T47D (cell line): ENCODE results near the gene NFIB.

Source experiments
- DNase-seq, 2 experiments: peaks; one replicate each; pipeline versions ENCODE4 v3.0.0 to v3.0.0-alpha.2; 2011 to 2012; ENCODE audit warnings: low read depth in 1 of 2, low spot score in 1 of 2
- JUND ChIP-seq: IDR thresholded peaks from 2 replicates; pipeline ENCODE4 v1.6.1; 2012; ENCODE audit warnings: low read depth
- in situ Hi-C: cut with HindIII; loops from 2 replicates; pipeline ENCODE4 v1.10.0; 2016; ENCODE audit warnings: low sequenced_read_pairs, low pct_unique_long_range_greater_than_20kb

NFIB gene

GRCh38 chr9:14342736-14343135 is 28.8 kb upstream of the NFIB start:
- no peak for DNase-seq
- TF ChIP-seq JUND: no peak
- in situ Hi-C loops: no loop called here

DNA sequence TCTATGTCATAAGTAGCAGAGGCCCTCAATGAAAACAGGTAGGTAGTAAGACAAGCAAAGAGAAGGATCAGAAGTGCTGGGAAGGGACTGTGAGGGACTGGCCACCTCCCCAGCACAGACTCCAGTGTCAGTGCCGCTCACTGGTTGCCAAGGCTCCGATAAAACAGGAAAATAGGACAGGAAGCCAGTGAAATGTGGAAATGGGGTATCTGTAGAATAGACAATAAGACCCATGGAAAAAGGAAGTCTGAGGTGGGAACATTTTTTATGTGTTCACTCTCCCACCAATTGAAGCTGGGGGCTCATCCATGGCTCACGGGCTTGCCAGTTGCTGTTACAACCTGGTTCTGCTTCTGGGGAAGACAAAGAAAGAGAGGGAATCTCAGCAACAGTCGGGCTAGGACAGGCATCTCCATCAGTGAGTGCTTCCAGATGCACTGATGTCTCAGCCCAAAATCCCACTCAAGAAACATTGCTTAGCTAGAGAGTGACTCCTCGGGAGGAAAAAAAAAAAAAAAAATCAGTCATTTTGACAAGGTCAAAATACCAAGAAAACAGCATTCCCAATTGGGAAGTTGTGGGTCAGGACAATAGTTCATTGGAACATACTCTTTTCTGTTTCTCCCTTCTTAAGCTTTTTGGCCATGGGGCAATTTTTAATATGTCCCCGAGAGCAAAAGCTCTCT is 27.6 kb upstream of the NFIB start:
- no peak for TF ChIP-seq JUND
- no peak for DNase-seq
- in situ Hi-C loops: no loop called here

GRCh38 chr9:14340994-14341393 is 27.1 kb upstream of the NFIB start:
- in situ Hi-C loops: no loop called here
- no peak for DNase-seq

GRCh38 chr9:14340219-14340873 is 26.4 kb upstream of the NFIB start:
- DNase-seq: no peak
- no peak for TF ChIP-seq JUND
- in situ Hi-C loops: no loop called here

More at GRCh38 chr9:14340994-14341393, 27.1 kb upstream of the NFIB start:
- no peak for TF ChIP-seq JUND

- DNase-seq: no peak
- no peak for TF ChIP-seq JUND
- in situ Hi-C loops: no loop called here
Measured at GRCh38 chr9:14339746-14340145, 25.8 kb upstream of the NFIB start.

DNA sequence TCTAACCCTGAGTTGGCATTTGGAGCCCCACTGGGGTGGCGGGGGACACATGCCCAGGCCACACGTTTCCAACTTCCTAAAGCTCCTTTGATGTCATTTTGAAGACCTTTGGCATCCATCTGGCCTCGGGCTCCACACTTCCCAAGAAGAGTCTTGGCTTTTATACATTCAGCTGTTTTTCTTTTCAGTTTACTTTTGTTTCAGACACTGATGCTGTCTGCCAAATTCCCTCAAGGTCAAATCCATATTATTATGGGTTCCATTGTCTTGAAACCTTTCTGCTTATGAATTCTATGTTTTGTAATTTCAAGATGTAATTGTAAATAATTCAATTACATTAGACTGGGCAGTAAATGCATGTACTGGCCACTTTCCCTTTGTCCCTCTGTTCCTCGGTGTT is 23.7 kb upstream of the NFIB start:
- in situ Hi-C loops: no loop called here
- TF ChIP-seq JUND: no peak
- no peak for DNase-seq

DNA sequence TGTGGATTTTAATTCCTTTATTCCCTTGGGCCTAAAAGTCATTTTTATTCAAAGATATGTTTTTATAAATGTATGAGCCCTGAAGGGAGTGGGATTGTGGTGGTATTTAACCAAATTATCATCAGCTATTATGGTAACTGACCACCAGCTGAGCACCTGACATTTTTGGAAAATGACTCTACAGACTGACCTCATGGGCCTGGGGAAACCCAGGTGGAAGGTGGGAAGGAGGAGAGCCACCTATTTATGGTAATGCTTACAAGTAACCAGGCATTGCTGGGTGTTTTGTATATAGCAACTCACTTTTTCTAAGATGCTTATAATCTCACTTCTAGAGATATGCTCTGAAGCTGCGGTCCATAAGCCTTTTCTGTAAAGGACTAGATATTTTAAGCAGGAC is 22.3 kb upstream of the NFIB start:
- TF ChIP-seq JUND: no peak
- in situ Hi-C loops: no loop called here
- no peak for DNase-seq

DNA sequence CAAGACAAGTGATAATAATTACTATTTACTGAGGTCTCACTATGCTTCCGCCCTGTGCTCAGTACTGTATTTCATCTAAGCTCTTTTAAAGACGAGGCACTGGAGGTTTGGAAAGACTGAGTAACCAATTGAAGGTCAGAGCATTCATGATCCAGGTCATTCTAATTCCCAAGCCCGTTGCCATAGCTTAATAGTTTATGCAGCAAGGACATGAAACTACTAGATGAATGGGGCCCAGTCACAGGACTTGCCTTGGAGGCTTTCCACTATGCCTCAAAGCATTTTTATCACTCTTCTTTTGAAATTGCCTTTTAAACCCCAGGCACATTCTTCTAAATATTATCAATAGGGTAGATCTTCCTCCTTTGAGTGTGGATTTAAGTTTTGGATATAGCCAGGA is 17.2 kb upstream of the NFIB start:
- no peak for TF ChIP-seq JUND
- DNase-seq: peak in 1 of 2 experiments; percentile 90
- in situ Hi-C loops: no loop called here

DNA sequence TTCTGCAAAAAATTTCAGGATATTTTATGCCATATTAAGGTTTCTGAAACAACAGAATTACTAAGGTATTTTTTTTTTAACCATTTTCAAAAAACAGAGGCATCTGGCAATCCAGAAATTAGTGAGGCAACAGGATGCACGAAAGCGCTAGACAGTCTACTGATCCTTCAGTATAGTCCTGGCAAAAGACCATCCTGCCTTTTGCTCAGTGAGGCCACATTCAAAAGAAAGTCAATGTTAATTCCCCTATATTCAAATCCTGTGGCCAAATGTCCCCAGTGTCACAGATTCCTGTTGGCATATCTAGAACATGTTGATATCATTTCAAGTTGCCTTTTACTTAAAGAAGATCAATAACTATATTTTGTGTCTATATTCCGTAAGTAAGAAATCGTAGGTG is 13.1 kb upstream of the NFIB start:
- in situ Hi-C loops: no loop called here

GRCh38 chr9:14326264-14326826 is 12.4 kb upstream of the NFIB start:
- TF ChIP-seq JUND: no peak
- in situ Hi-C loops: no loop called here
- peak in 1 of 2 experiments; percentile 93 for DNase-seq

More for the DNA sequence above, 13.1 kb upstream of the NFIB start:
- no peak for TF ChIP-seq JUND
- no peak for DNase-seq

- DNase-seq: no peak
- in situ Hi-C loops: no loop called here
- no peak for TF ChIP-seq JUND
Measured at GRCh38 chr9:14325147-14325546, 11.2 kb upstream of the NFIB start.

GRCh38 chr9:14323985-14324650 is 10.2 kb upstream of the NFIB start:
- in situ Hi-C loops: no loop called here
- no peak for DNase-seq
- no peak for TF ChIP-seq JUND

GRCh38 chr9:14323083-14323971 is 9.4 kb upstream of the NFIB start:
- in situ Hi-C loops: no loop called here
- TF ChIP-seq JUND: no peak
- no peak for DNase-seq
